Measurements from ENCODE around the gene CPT1A.

CPT1A gene

GRCh38 chr11:68784653-68785052, 57.1 kb downstream of the CPT1A start:
- Histone ChIP-seq H3K4me1 (ENCODE audit: control insufficient read depth in 1 of 2, insufficient read depth in 2 of 2, low read length in 2 of 2) (no peaks in the 10 kb centered on the region), H3K9me3 (ENCODE audit: control insufficient read depth in 1 of 2, low read length in 2 of 2) (no peaks in the 10 kb centered on the region), H3K4me3 (ENCODE audit: low read depth in 1 of 2, low read length in 2 of 2) (no peak overlapping the region), H3K27me3 (ENCODE audit: low read depth, low read length) (no peaks in the 10 kb centered on the region), H3K27ac (ENCODE audit: low read length) (no peak overlapping the region), H3K36me3 (ENCODE audit: control insufficient read depth in 1 of 2, insufficient read depth in 2 of 2, low read length in 2 of 2) (peaks cover 44 to 93% of the 10 kb centered on the region in 2 donors)

- H3K36me3 ChIP-seq (ENCODE audit: control insufficient read depth in 1 of 2, insufficient read depth in 2 of 2, low read length in 2 of 2) = peaks cover 46 to 87% of the 10 kb centered on the region in 2 donors
- H3K4me3 ChIP-seq (ENCODE audit: low read depth in 1 of 2, low read length in 2 of 2) = no peak overlapping the region
- no peaks in the 10 kb centered on the region for H3K27me3 ChIP-seq (ENCODE audit: low read depth, low read length)
- no peak overlapping the region for H3K27ac ChIP-seq (ENCODE audit: low read length)
- no peaks in the 10 kb centered on the region for H3K9me3 ChIP-seq (ENCODE audit: control insufficient read depth in 1 of 2, low read length in 2 of 2)
- H3K4me1 ChIP-seq (ENCODE audit: control insufficient read depth in 1 of 2, insufficient read depth in 2 of 2, low read length in 2 of 2) = no peaks in the 10 kb centered on the region
Measured at GRCh38 chr11:68783216-68783821, 58.4 kb downstream of the CPT1A start.

GRCh38 chr11:68782711-68783110, 59.0 kb downstream of the CPT1A start:
- Histone ChIP-seq H3K36me3 (ENCODE audit: control insufficient read depth in 1 of 2, insufficient read depth in 2 of 2, low read length in 2 of 2) (peaks cover 48 to 87% of the 10 kb centered on the region in 2 donors), H3K4me1 (ENCODE audit: control insufficient read depth in 1 of 2, insufficient read depth in 2 of 2, low read length in 2 of 2) (no peaks in the 10 kb centered on the region), H3K4me3 (ENCODE audit: low read depth in 1 of 2, low read length in 2 of 2) (no peak overlapping the region), H3K27me3 (ENCODE audit: low read depth, low read length) (no peaks in the 10 kb centered on the region), H3K27ac (ENCODE audit: low read length) (no peak overlapping the region), H3K9me3 (ENCODE audit: control insufficient read depth in 1 of 2, low read length in 2 of 2) (no peaks in the 10 kb centered on the region)

- Histone ChIP-seq H3K36me3 (ENCODE audit: control insufficient read depth in 1 of 2, insufficient read depth in 2 of 2, low read length in 2 of 2) (peaks cover 64 to 83% of the 10 kb centered on the region in 2 donors), H3K27ac (ENCODE audit: low read length) (no peak overlapping the region), H3K9me3 (ENCODE audit: control insufficient read depth in 1 of 2, low read length in 2 of 2) (no peaks in the 10 kb centered on the region), H3K4me1 (ENCODE audit: control insufficient read depth in 1 of 2, insufficient read depth in 2 of 2, low read length in 2 of 2) (no peaks in the 10 kb centered on the region), H3K4me3 (ENCODE audit: low read depth in 1 of 2, low read length in 2 of 2) (no peak overlapping the region), H3K27me3 (ENCODE audit: low read depth, low read length) (no peaks in the 10 kb centered on the region)
Measured at GRCh38 chr11:68780829-68781228, 60.9 kb downstream of the CPT1A start.

- Histone ChIP-seq H3K4me1 (ENCODE audit: control insufficient read depth in 1 of 2, insufficient read depth in 2 of 2, low read length in 2 of 2) (no peaks in the 10 kb centered on the region), H3K27me3 (ENCODE audit: low read depth, low read length) (no peaks in the 10 kb centered on the region), H3K36me3 (ENCODE audit: control insufficient read depth in 1 of 2, insufficient read depth in 2 of 2, low read length in 2 of 2) (peaks cover 70 to 81% of the 10 kb centered on the region in 2 donors), H3K9me3 (ENCODE audit: control insufficient read depth in 1 of 2, low read length in 2 of 2) (no peaks in the 10 kb centered on the region), H3K4me3 (ENCODE audit: low read depth in 1 of 2, low read length in 2 of 2) (no peak overlapping the region), H3K27ac (ENCODE audit: low read length) (no peak overlapping the region)
Measured at GRCh38 chr11:68778205-68778604, 63.5 kb downstream of the CPT1A start.

- Histone ChIP-seq H3K9me3 (ENCODE audit: control insufficient read depth in 1 of 2, low read length in 2 of 2) (no peaks in the 10 kb centered on the region), H3K27ac (ENCODE audit: low read length) (no peak overlapping the region), H3K4me1 (ENCODE audit: control insufficient read depth in 1 of 2, insufficient read depth in 2 of 2, low read length in 2 of 2) (no peaks in the 10 kb centered on the region), H3K27me3 (ENCODE audit: low read depth, low read length) (no peaks in the 10 kb centered on the region), H3K4me3 (ENCODE audit: low read depth in 1 of 2, low read length in 2 of 2) (no peak overlapping the region), H3K36me3 (ENCODE audit: control insufficient read depth in 1 of 2, insufficient read depth in 2 of 2, low read length in 2 of 2) (peaks cover 75 to 82% of the 10 kb centered on the region in 2 donors)
Measured at GRCh38 chr11:68776442-68777235, 65.1 kb downstream of the CPT1A start.

- H3K4me1 ChIP-seq (ENCODE audit: control insufficient read depth in 1 of 2, insufficient read depth in 2 of 2, low read length in 2 of 2) = no peaks in the 10 kb centered on the region
- no peak overlapping the region for H3K4me3 ChIP-seq (ENCODE audit: low read depth in 1 of 2, low read length in 2 of 2)
- no peaks in the 10 kb centered on the region for H3K9me3 ChIP-seq (ENCODE audit: control insufficient read depth in 1 of 2, low read length in 2 of 2)
- no peak overlapping the region for H3K27ac ChIP-seq (ENCODE audit: low read length)
- peaks cover 77 to 82% of the 10 kb centered on the region in 2 donors for H3K36me3 ChIP-seq (ENCODE audit: control insufficient read depth in 1 of 2, insufficient read depth in 2 of 2, low read length in 2 of 2)
- no peaks in the 10 kb centered on the region for H3K27me3 ChIP-seq (ENCODE audit: low read depth, low read length)
Measured at GRCh38 chr11:68775951-68776388, 65.7 kb downstream of the CPT1A start.

GRCh38 chr11:68774194-68774585, 67.5 kb downstream of the CPT1A start:
- no peaks in the 10 kb centered on the region for H3K9me3 ChIP-seq (ENCODE audit: control insufficient read depth in 1 of 2, low read length in 2 of 2)
- H3K4me1 ChIP-seq (ENCODE audit: control insufficient read depth in 1 of 2, insufficient read depth in 2 of 2, low read length in 2 of 2) = no peaks in the 10 kb centered on the region
- no peak overlapping the region for H3K27ac ChIP-seq (ENCODE audit: low read length)
- no peak overlapping the region for H3K4me3 ChIP-seq (ENCODE audit: low read depth in 1 of 2, low read length in 2 of 2)
- peaks cover 75 to 83% of the 10 kb centered on the region in 2 donors for H3K36me3 ChIP-seq (ENCODE audit: control insufficient read depth in 1 of 2, insufficient read depth in 2 of 2, low read length in 2 of 2)
- H3K27me3 ChIP-seq (ENCODE audit: low read depth, low read length) = no peaks in the 10 kb centered on the region

GRCh38 chr11:68773521-68774193, 68.1 kb downstream of the CPT1A start:
- H3K36me3 ChIP-seq (ENCODE audit: control insufficient read depth in 1 of 2, insufficient read depth in 2 of 2, low read length in 2 of 2) = peaks cover 75 to 88% of the 10 kb centered on the region in 2 donors

GRCh38 chr11:68772936-68773335, 68.8 kb downstream of the CPT1A start:
- no peak overlapping the region for H3K27ac ChIP-seq (ENCODE audit: low read length)
- peaks cover 72 to 88% of the 10 kb centered on the region in 2 donors for H3K36me3 ChIP-seq (ENCODE audit: control insufficient read depth in 1 of 2, insufficient read depth in 2 of 2, low read length in 2 of 2)
- no peaks in the 10 kb centered on the region for H3K27me3 ChIP-seq (ENCODE audit: low read depth, low read length)
- no peaks in the 10 kb centered on the region for H3K4me1 ChIP-seq (ENCODE audit: control insufficient read depth in 1 of 2, insufficient read depth in 2 of 2, low read length in 2 of 2)
- no peak overlapping the region for H3K4me3 ChIP-seq (ENCODE audit: low read depth in 1 of 2, low read length in 2 of 2)
- H3K9me3 ChIP-seq (ENCODE audit: control insufficient read depth in 1 of 2, low read length in 2 of 2) = no peaks in the 10 kb centered on the region

More at GRCh38 chr11:68773521-68774193, 68.1 kb downstream of the CPT1A start:
- no peaks in the 10 kb centered on the region for H3K4me1 ChIP-seq (ENCODE audit: control insufficient read depth in 1 of 2, insufficient read depth in 2 of 2, low read length in 2 of 2)
- H3K9me3 ChIP-seq (ENCODE audit: control insufficient read depth in 1 of 2, low read length in 2 of 2) = no peaks in the 10 kb centered on the region
- H3K27ac ChIP-seq (ENCODE audit: low read length) = no peak overlapping the region
- H3K27me3 ChIP-seq (ENCODE audit: low read depth, low read length) = no peaks in the 10 kb centered on the region
- H3K4me3 ChIP-seq (ENCODE audit: low read depth in 1 of 2, low read length in 2 of 2) = no peak overlapping the region

- Histone ChIP-seq H3K27me3 (ENCODE audit: low read depth, low read length) (no peaks in the 10 kb centered on the region), H3K4me3 (ENCODE audit: low read depth in 1 of 2, low read length in 2 of 2) (no peak overlapping the region), H3K36me3 (ENCODE audit: control insufficient read depth in 1 of 2, insufficient read depth in 2 of 2, low read length in 2 of 2) (peaks cover 55 to 84% of the 10 kb centered on the region in 2 donors), H3K9me3 (ENCODE audit: control insufficient read depth in 1 of 2, low read length in 2 of 2) (no peaks in the 10 kb centered on the region), H3K4me1 (ENCODE audit: control insufficient read depth in 1 of 2, insufficient read depth in 2 of 2, low read length in 2 of 2) (no peaks in the 10 kb centered on the region), H3K27ac (ENCODE audit: low read length) (no peak overlapping the region)
Measured at GRCh38 chr11:68770781-68771180, 70.9 kb downstream of the CPT1A start.

Measured in muscle layer of duodenum (tissue), 2 donors.